HepG2 (cell line): Measurements from ENCODE around the gene CALY.

ENCODE experiments used
- ARID3A ChIP-seq: IDR thresholded peaks from 2 replicates; pipeline ENCODE4 v1.6.1; 2012; ENCODE audit warnings: low read depth, low read length, improper control_type of control experiment
- CREB1 ChIP-seq, 2 experiments: fragments of 450-650 bp in 1 of 2; IDR thresholded peaks; 2 replicates each; pipeline ENCODE4 v1.6.1; 2016 to 2017; ENCODE audit warnings: control low read depth in 1 of 2, mild to moderate bottlenecking in 1 of 2, missing compliant biosample characterization in 1 of 2, missing genetic modification characterization in 1 of 2
- EZH2 ChIP-seq: conservative IDR thresholded peaks from 2 replicates; pipeline ENCODE4 v1.6.1; 2012; ENCODE audit warnings: mild to moderate bottlenecking, low read depth, low read length, moderate library complexity
- NFYB ChIP-seq: sonication (generic); formaldehyde crosslinking; IDR thresholded peaks from 2 replicates; pipeline ENCODE4 v1.4.0; 2020; ENCODE audit warnings: missing genetic modification reagents
- RAD21 ChIP-seq: fragments of 450-650 bp; formaldehyde crosslinking; IDR thresholded peaks from 2 replicates; pipeline ENCODE4 v1.5.0; 2020; ENCODE audit warnings: mild to moderate bottlenecking
- ZBTB20 ChIP-seq: sonication (generic); formaldehyde crosslinking; IDR thresholded peaks from 2 replicates; pipeline ENCODE4 v1.8.1; 2023; ENCODE audit warnings: missing genetic modification reagents, low read depth, mild to moderate bottlenecking, borderline replicate concordance
- ZNF18 ChIP-seq: sonication (generic); formaldehyde crosslinking; IDR thresholded peaks from 2 replicates; pipeline ENCODE4 v1.8.0; 2022; ENCODE audit warnings: mild to moderate bottlenecking, missing genetic modification reagents; ENCODE audit not compliant: insufficient replicate concordance
- ZSCAN9 ChIP-seq: IDR thresholded peaks from 2 replicates; pipeline ENCODE4 v1.6.1; 2016; ENCODE audit warnings: borderline replicate concordance

GRCh38 chr10:133308421-133309099 lies 28.1 kb downstream of the CALY start, which contains the start of the genes TUBGCP2 and ZNF511:
- TF ChIP-seq EZH2 = no peak
- no peak for TF ChIP-seq ZBTB20 (CRISPR knock-in tag)
- no peak for TF ChIP-seq ZSCAN9 (CRISPR knock-in tag)
- TF ChIP-seq ARID3A = no peak
- peak; percentile 99 for TF ChIP-seq CREB1 (IDR thresholded peaks at IDR 0.05)
- no peak for TF ChIP-seq CREB1 (CRISPR knock-in tag; IDR thresholded peaks at IDR 0.05)
- TF ChIP-seq RAD21 = no peak
- no peak for TF ChIP-seq NFYB (CRISPR knock-in tag)
- TF ChIP-seq ZNF18 (CRISPR knock-in tag) = no peak
